ENCODE results near the gene ZNF451.
"Not testable (repeated sequence)": the region's sequence is repeated elsewhere in the genome, so short reads cannot be mapped to it uniquely, and the experiment has no call there.

Gene ZNF451, protein sequence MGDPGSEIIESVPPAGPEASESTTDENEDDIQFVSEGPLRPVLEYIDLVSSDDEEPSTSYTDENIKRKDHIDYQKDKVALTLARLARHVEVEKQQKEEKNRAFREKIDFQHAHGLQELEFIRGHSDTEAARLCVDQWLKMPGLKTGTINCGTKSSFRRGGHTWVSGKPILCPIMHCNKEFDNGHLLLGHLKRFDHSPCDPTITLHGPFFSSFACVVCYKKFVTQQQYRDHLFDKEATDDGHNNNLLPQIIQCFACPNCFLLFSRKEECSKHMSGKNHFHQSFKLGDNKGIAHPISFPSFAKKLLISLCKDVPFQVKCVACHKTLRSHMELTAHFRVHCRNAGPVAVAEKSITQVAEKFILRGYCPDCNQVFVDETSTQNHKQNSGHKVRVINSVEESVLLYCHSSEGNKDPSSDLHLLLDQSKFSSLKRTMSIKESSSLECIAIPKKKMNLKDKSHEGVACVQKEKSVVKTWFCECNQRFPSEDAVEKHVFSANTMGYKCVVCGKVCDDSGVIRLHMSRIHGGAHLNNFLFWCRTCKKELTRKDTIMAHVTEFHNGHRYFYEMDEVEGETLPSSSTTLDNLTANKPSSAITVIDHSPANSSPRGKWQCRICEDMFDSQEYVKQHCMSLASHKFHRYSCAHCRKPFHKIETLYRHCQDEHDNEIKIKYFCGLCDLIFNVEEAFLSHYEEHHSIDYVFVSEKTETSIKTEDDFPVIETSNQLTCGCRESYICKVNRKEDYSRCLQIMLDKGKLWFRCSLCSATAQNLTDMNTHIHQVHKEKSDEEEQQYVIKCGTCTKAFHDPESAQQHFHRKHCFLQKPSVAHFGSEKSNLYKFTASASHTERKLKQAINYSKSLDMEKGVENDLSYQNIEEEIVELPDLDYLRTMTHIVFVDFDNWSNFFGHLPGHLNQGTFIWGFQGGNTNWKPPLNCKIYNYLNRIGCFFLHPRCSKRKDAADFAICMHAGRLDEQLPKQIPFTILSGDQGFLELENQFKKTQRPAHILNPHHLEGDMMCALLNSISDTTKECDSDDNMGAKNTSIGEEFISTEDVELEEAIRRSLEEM

GRCh38 chr6:57089687-57090457, at the start of gene ZNF451:
ZNF451 (plus strand) TSS chr6:57090188; CDS start chr6:57090254, 66 bp downstream.
- DNase-seq (ENCODE audit: low spot score) = peak; percentile 96

DNA sequence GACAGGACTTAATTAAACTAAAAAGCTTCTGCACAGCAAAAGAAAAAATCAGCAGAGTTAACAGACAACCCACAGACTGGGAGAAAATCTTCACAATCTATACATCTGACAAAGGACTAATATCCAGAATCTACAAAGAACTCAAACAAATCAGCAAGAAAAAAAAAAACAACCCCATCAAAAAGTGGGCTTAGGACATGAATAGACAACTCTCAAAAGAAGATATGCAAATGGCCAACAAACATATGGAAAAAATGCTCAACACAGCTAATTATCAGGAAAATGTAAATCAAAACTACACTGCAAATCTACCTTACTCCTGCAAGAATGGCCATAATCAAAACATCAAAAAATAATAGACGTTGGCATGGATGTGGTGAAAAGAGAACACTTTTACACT, 45.9 kb upstream of the ZNF451 start:
- DNase-seq (ENCODE audit: low spot score) = not testable (repeated sequence)

DNA sequence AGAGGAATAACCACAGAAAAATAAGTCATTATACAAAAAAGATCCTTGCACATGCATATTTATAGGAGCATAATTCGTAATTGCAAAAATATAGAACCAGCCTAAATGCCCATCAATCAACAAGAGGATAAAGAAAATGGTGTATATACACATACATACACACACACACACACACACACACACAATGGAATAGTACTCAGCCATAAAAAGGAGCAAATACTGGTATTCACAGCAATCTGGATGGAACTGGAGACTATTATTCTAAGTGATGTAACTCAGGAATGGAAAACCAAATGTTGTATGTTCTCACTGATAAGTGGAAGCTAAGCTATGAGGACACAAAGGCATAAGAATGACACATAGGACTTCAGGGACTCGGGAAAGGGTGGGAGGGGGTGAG, 45.4 kb upstream of the ZNF451 start:
- DNase-seq (ENCODE audit: low spot score) = no peak

GRCh38 chr6:57046332-57047256, 43.4 kb upstream of the ZNF451 start, which contains the start of gene KIAA1586:
KIAA1586 (plus strand) TSS chr6:57046693; CDS start chr6:57046756, 63 bp downstream.
- peak; percentile 82 for DNase-seq (ENCODE audit: low spot score)

GRCh38 chr6:57047257-57047585, 42.8 kb upstream of the ZNF451 start:
- not testable (repeated sequence) for DNase-seq (ENCODE audit: low spot score)

GRCh38 chr6:57047859-57048258, 42.1 kb upstream of the ZNF451 start:
- DNase-seq (ENCODE audit: low spot score) = not testable (repeated sequence)

DNA sequence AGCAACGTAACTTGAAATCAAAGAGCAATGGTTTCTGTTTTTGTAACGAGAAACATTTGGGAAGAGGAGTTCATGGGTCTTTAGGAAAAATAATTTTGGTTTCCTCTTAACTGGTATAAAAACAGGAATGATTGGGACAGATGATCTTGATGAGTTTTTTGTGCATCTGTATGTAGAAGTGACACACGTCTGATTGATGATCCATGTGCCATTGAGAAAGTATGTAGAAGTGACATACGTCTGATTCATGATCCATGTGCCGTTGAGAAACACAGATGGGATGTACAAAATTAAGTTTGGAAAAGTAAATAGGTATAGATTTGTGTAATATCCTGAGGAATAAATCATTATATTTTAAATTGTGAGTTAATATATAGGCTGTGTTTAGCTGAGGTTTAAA, 41.4 kb upstream of the ZNF451 start:
- DNase-seq (ENCODE audit: low spot score) = no peak

GRCh38 chr6:57063847-57064246, 26.1 kb upstream of the ZNF451 start:
- DNase-seq (ENCODE audit: low spot score) = no peak

GRCh38 chr6:57064809-57065208, 25.2 kb upstream of the ZNF451 start:
- DNase-seq (ENCODE audit: low spot score) = no peak

DNA sequence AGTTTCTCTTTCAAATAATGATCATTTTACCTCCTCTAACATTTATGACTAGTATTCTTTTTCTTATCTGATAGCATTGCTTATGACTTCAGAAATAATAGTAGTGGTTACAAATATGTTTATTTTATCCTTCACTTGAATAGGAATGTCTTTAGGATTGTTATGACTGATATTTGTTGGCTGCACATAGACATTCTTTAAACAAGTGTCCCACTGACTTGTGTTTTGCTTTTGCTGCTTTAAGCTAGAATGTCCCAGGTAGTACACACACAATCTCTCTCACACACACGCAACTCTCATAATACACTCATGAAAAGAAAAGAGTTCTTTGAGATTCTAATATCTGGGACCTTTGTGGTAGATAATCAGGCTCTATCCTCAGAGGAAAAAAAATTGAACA, 21.9 kb upstream of the ZNF451 start:
- no peak for DNase-seq (ENCODE audit: low spot score)

DNA sequence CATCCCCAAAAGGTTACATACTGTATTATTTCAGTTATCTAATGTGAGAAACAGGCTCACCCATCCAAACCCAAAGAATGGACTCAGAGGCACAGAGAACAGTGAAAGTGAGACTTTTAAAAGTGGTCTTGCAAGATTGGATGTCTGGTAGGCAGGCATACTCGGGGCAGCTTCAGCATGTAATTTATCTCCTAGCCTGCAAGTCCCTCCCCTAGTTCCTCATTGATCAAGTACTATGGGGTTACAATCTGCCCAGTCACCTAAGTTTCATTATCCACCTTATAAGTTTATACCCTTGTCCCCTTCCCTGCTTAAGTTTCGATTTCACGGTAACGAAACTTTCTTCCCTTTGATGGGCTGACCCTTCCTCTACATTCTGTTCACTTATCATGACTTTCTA, 20.8 kb upstream of the ZNF451 start:
- DNase-seq (ENCODE audit: low spot score) = no peak

DNA sequence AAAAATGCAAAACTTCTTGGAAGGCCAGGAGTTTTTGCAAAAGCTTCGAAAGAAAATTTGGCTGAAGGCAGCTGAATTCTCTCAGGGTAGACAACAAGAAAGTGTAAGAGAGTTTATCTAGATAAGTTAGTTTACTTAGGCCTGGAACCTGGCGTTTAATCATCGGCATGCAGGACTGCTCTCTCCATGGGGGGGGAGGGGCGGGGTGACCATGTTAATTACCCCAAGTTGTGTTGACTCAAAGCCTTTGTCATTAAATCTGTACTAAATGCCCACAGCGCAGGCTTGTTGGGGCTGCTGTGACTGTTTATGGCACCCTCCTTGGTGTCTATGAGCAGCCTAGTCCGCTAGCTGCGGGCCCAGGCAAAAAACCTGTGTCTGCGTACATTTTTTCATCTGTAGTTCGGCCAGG, 20.1 kb upstream of the ZNF451 start:
- DNase-seq (ENCODE audit: low spot score) = no peak

GRCh38 chr6:57072108-57072507, 17.9 kb upstream of the ZNF451 start:
- DNase-seq (ENCODE audit: low spot score) = no peak

- DNase-seq (ENCODE audit: low spot score) = no peak
These were observed 15.6 kb upstream of the ZNF451 start for GRCh38 chr6:57074383-57074782.

DNA sequence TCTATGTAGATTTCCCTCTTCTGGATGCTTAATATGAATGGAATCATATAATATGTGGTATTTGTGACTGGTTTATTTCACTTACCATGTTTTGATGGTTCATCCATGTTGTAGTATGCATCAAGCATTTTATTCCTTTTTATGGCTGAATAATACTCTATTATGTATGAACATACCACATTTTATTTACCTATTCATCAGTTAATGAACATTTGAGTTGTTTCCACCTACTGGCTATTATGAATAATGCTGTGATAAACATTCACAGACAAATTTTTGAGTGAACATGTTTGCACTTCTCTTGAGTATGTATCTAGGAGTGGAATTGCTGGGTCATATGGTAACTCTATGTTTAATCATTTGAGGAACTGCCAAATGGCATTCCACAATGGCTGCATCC, 14.9 kb upstream of the ZNF451 start:
- no peak for DNase-seq (ENCODE audit: low spot score)

DNA sequence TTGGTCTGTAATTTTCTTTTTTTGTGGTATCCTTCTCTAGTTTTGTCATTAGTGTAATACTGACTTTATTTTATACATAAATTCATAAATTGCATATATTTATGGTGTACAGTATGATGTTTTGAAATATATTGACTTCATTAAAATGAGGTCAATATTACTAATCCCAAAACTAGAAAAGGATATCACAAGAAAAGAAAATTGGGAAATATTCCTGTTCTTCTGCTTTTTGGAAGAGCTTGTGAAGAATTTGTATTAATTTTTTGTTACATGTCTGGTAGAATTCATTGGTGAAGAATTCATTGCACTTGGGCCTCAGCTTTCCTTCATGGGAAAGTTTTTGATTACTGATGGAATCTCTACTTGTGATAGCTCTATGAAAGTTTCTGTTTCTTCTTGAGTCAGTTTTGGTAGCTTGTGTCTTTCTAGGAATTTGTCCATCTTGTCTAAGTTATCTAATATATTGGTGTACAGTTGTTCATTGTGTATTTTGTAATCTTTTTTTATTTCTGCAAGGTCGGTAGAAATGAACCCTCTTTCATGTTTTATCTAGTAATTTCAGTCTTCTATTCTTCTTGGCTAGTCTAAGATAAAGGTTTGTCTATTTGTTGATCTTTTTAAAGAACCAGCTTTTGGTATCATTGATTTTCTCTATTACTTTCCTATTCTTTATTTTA, 11.3 kb upstream of the ZNF451 start:
- no peak for DNase-seq (ENCODE audit: low spot score)

DNA sequence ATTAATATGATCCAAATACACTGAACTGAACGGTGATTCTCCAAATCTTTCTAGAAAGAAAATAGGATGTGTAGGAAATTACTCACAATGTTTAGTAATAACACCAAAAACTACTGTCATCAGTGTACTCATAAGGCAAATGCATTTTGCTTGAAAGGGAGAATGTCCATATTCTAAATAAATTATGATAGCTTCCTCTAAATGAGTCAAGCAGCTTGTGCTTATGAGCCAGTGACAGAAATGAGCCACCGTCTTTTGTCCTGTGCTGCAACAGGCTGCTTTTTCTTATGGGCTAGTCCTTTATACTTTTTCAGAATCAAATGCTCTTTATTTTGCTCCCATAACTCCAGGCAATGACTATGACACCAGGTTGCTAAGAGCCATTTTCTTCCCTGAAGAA, 4.5 kb upstream of the ZNF451 start:
- no peak for DNase-seq (ENCODE audit: low spot score)

- no peak for DNase-seq (ENCODE audit: low spot score)
These were observed 3.1 kb upstream of the ZNF451 start for GRCh38 chr6:57086843-57087242.

DNA sequence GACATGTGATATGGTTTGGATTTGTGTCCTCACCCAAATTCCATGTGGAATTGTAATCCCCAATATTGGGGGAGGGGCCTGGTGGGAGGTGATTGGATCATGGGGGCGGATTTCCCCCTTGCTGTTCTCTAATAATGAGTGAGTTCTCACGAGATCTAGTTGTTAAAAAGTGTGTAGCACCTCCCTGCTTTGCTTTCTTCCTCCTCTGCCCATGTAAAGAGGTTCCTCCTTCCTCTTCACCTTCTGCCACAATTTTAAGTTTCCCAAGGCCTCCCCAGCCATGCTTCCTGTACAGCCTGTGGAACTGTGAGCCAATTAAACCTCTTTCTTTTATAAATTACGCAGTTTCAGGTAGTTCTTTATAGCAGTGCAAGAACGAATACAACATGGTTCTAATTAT, 2.1 kb upstream of the ZNF451 start:
- DNase-seq (ENCODE audit: low spot score) = no peak

DNA sequence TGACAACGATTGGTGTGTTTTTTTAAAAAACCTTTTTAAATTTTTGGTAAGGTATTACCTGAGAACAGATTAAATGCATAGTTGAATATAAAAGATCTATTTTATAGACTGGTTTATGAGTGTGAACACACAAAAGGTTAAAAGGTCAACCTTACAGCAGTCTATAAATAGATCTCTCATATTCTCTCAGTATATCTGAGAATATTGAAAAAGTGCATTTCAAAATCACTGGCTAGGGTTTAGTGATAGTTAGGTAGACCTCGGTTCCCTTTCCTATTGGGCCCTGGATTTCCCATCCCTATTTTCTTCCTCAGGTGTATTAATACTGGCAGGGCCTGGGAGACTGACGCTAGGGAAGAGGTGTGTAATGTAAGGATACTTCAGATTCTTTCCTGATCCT, 723 bp upstream of the ZNF451 start:
- DNase-seq (ENCODE audit: low spot score) = no peak
